GM23338 (cell line): Measurements from ENCODE around the gene BPIFB1. TPM values are rescaled to one million over a fixed set of nuclear protein-coding genes. Genes with fewer than 3 reads are reported as not detected.

Experiments
- ATAC-seq: fragments of 200-7000 bp; cut with Tn5 transposase; 3 replicates; pipeline ENCODE4 v1.9.1; 2020
- DNase-seq: peaks from one replicate; pipeline ENCODE4 v3.0.0-alpha.2; 2015; ENCODE audit warnings: low spot score
- H2AFZ ChIP-seq: fragments of 200-600 bp; sonication (generic); 2 replicates; pipeline ENCODE4 v1.8.0; 2016; ENCODE audit warnings: antibody characterized with exemption, mild to moderate bottlenecking, moderate library complexity
- H3F3A ChIP-seq: fragments of 200-600 bp; sonication (generic); replicated peaks from 2 replicates; pipeline ENCODE4 v1.8.0; 2017; ENCODE audit warnings: antibody characterized with exemption, mixed run types, low read depth
- H3K27ac ChIP-seq: fragments of 200-600 bp; sonication (generic); 2 replicates; pipeline ENCODE4 v1.6.1; 2016; ENCODE audit warnings: low read depth
- H3K27me3 ChIP-seq: fragments of 200-600 bp; sonication (generic); 2 replicates; pipeline ENCODE4 v1.8.0; 2016; ENCODE audit warnings: mild to moderate bottlenecking, mixed run types, moderate library complexity; ENCODE audit not compliant: insufficient read depth
- H3K36me3 ChIP-seq: fragments of 200-600 bp; sonication (generic); 2 replicates; pipeline ENCODE4 v1.8.0; 2016; ENCODE audit warnings: mild to moderate bottlenecking; ENCODE audit not compliant: insufficient read depth
- H3K4me1 ChIP-seq: fragments of 200-600 bp; sonication (generic); 2 replicates; pipeline ENCODE4 v1.8.0; 2016; ENCODE audit warnings: mild to moderate bottlenecking, moderate library complexity; ENCODE audit not compliant: insufficient read depth
- H3K4me2 ChIP-seq: fragments of 200-600 bp; sonication (generic); 2 replicates; pipeline ENCODE4 v1.7.1; 2017; ENCODE audit warnings: mixed run types
- H3K4me3 ChIP-seq: fragments of 200-600 bp; sonication (generic); 2 replicates; pipeline ENCODE4 v1.6.1; 2016; ENCODE audit warnings: mixed run types
- H3K79me2 ChIP-seq: fragments of 200-600 bp; sonication (generic); replicated peaks from 2 replicates; pipeline ENCODE4 v1.8.0; 2017; ENCODE audit warnings: mild to moderate bottlenecking; ENCODE audit not compliant: insufficient read depth
- H3K9me2 ChIP-seq: fragments of 200-600 bp; sonication (generic); 2 replicates; pipeline ENCODE4 v1.8.0; 2017; ENCODE audit not compliant: insufficient read depth
- H4K20me1 ChIP-seq: fragments of 200-600 bp; sonication (generic); replicated peaks from 2 replicates; pipeline ENCODE4 v1.8.0; 2017; ENCODE audit warnings: mild to moderate bottlenecking; ENCODE audit not compliant: insufficient read depth
- H3K27ac Mint-ChIP-seq: 2 replicates; pipeline ENCODE4 v1.8.0; 2020; ENCODE audit warnings: inconsistent platforms, mild to moderate bottlenecking, moderate library complexity, mixed read lengths
- H3K27me3 Mint-ChIP-seq: 3 replicates; pipeline ENCODE4 v1.8.0; 2022; ENCODE audit warnings: low read depth, mild to moderate bottlenecking, moderate library complexity, mixed read lengths, inconsistent platforms; ENCODE audit not compliant: insufficient read depth, poor library complexity
- H3K36me3 Mint-ChIP-seq: 3 replicates; pipeline ENCODE4 v1.8.0; 2021; ENCODE audit warnings: low read depth, mild to moderate bottlenecking, inconsistent platforms, moderate library complexity, mixed read lengths
- H3K4me1 Mint-ChIP-seq: 3 replicates; pipeline ENCODE4 v1.8.0; 2020; ENCODE audit warnings: mild to moderate bottlenecking, inconsistent platforms, mixed read lengths
- H3K4me3 Mint-ChIP-seq: 3 replicates; pipeline ENCODE4 v1.8.0; 2021; ENCODE audit warnings: moderate library complexity, mild to moderate bottlenecking, inconsistent platforms, mixed read lengths
- H3K9me3 Mint-ChIP-seq: 3 replicates; pipeline ENCODE4 v1.8.0; 2020; ENCODE audit warnings: moderate library complexity, mild to moderate bottlenecking, inconsistent platforms, mixed read lengths
- CTCF ChIP-seq, 2 experiments: fragments of 200-600 bp in 1 of 2; sonication (generic) in 1 of 2; conservative IDR thresholded peaks; 2 replicates each; pipeline versions ENCODE4 v1.5.1 to v1.6.1; 2016 to 2017; ENCODE audit warnings: antibody characterized with exemption in 2 of 2, low read depth in 2 of 2, mild to moderate bottlenecking in 2 of 2, moderate library complexity in 1 of 2
- EZH2 ChIP-seq: fragments of 200-600 bp; sonication (generic); IDR thresholded peaks from one replicate; pipeline ENCODE4 v1.8.0; 2017; ENCODE audit warnings: antibody characterized with exemption, mild to moderate bottlenecking, low read depth; ENCODE audit not compliant: unreplicated experiment
- EZH2phosphoT487 ChIP-seq: fragments of 200-600 bp; sonication (generic); IDR thresholded peaks from one replicate; pipeline ENCODE4 v1.8.1; 2018; ENCODE audit warnings: antibody characterized with exemption; ENCODE audit not compliant: unreplicated experiment
- REST ChIP-seq: IDR thresholded peaks from one replicate; pipeline ENCODE4 v1.6.1; 2018; ENCODE audit warnings: antibody characterized with exemption; ENCODE audit not compliant: unreplicated experiment
- STAT1 ChIP-seq: IDR thresholded peaks from one replicate; pipeline ENCODE4 v1.6.1; 2016; ENCODE audit warnings: antibody characterized with exemption; ENCODE audit not compliant: unreplicated experiment
- ZNF114 ChIP-seq: fragments of 250-450 bp; sonication (Bioruptor Pico); IDR thresholded peaks from 2 replicates; pipeline ENCODE4 v1.5.0; 2020; ENCODE audit warnings: mild to moderate bottlenecking, moderate library complexity
- ZNF331 ChIP-seq: fragments of 250-450 bp; sonication (Bioruptor Pico); IDR thresholded peaks from 2 replicates; pipeline ENCODE4 v1.5.0; 2020; ENCODE audit warnings: low read depth, mild to moderate bottlenecking, moderate library complexity
- polyA plus RNA-seq: library from polyadenylated mRNA; unstranded; fragments of >200 nt; fragmentation: Nextera tagmentation; extraction: Ambion mirVana; gene quantifications from 2 replicates; pipeline ENCODE4 v1.2.1, GENCODE V29; 2016
- total RNA-seq: library from RNA; depleted of rRNA; stranded (reverse); fragments of >200 nt; shearing (Covaris generic); gene quantifications from 2 replicates; pipeline ENCODE4 v1.2.3, GENCODE V29; 2014

BPIFB1 gene
- total and polyA plus RNA-seq, 2 experiments from 2014 or later: not detected

GRCh38 chr20:33311996-33312395 is 29.0 kb downstream of the BPIFB1 start:
- H4K20me1 ChIP-seq: no peaks in the 10 kb centered on the region
- no peaks in the 10 kb centered on the region for H3K4me1 Mint-ChIP-seq
- H3K27me3 ChIP-seq: no peaks in the 10 kb centered on the region
- H3K4me3 Mint-ChIP-seq: no peak overlapping the region
- H3K27ac Mint-ChIP-seq: no peak overlapping the region
- H3K4me3 ChIP-seq: no peak overlapping the region
- no peak overlapping the region for H3K4me2 ChIP-seq
- no peaks in the 10 kb centered on the region for H3K79me2 ChIP-seq
- H3K36me3 ChIP-seq: no peaks in the 10 kb centered on the region
- no peaks in the 10 kb centered on the region for H3K36me3 Mint-ChIP-seq
- H3K27ac ChIP-seq: no peak overlapping the region
- H2AFZ ChIP-seq: 0 out of 2 replicates have a peak overlapping the region, but pooled peaks have one; percentile 14
- TF ChIP-seq EZH2: no peak
- TF ChIP-seq ZNF114 (CRISPR knock-in tag): no peak
- no peaks in the 10 kb centered on the region for H3F3A ChIP-seq
- DNase-seq (no peak), ATAC-seq (no peak)
- no peaks in the 10 kb centered on the region for H3K4me1 ChIP-seq
- no peaks in the 10 kb centered on the region for H3K9me2 ChIP-seq
- H3K27me3 Mint-ChIP-seq: no peaks in the 10 kb centered on the region
- H3K9me3 Mint-ChIP-seq: no peaks in the 10 kb centered on the region; the same call in 2 of the 3 replicates

GRCh38 chr20:33312583-33312982 is 29.6 kb downstream of the BPIFB1 start:
- Histone ChIP-seq H4K20me1 (no peaks in the 10 kb centered on the region), H3K9me2 (no peaks in the 10 kb centered on the region), H3K4me1 (no peaks in the 10 kb centered on the region), H3K27ac (no peak overlapping the region), H3F3A (no peaks in the 10 kb centered on the region), H3K36me3 (no peaks in the 10 kb centered on the region), H3K27me3 (no peaks in the 10 kb centered on the region), H2AFZ (no peak overlapping the region), H3K4me3 (no peak overlapping the region), H3K4me2 (no peak overlapping the region), H3K79me2 (no peaks in the 10 kb centered on the region)
- Mint-ChIP-seq H3K27ac (no peak overlapping the region), H3K36me3 (no peaks in the 10 kb centered on the region), H3K4me1 (no peaks in the 10 kb centered on the region), H3K27me3 (peaks cover 3% of the 10 kb centered on the region), H3K9me3 (no peaks in the 10 kb centered on the region; the same call in 2 of the 3 replicates), H3K4me3 (no peak overlapping the region)
- DNase-seq: no peak
- TF ChIP-seq REST (no peak), EZH2 (no peak), STAT1 (no peak), ZNF331 (CRISPR knock-in tag) (no peak), EZH2phosphoT487 (no peak), CTCF (conservative IDR thresholded peaks at IDR 0.05; ENCODE audit: low read depth in 2 of 2) (no peak), ZNF114 (CRISPR knock-in tag) (no peak)
- ATAC-seq: no peak
